Caco-2 (cell line): ENCODE measurements around the gene IL17C. TPM values are rescaled to one million over a fixed set of nuclear protein-coding genes. Genes with fewer than 3 reads are reported as not detected.

Experiments used
- BruUV-seq: library from RNA; stranded (reverse); fragments of 400-500 nt; replicated peaks from 2 replicates; lab custom pipeline; 2021; lab: Mats Ljungman, UMichigan
- CTCF ChIA-PET: fragments of 300-600 bp; sonication (Branson Sonifier 250); formaldehyde crosslinking; loops from one replicate; lab custom pipeline; 2022; ENCODE audit warnings: antibody characterized with exemption; lab: Charles Lee
- POLR2A ChIA-PET: fragments of 300-600 bp; sonication (Branson Sonifier 250); formaldehyde crosslinking; loops from one replicate; lab custom pipeline; 2022; ENCODE audit warnings: antibody characterized with exemption; lab: Charles Lee
- DNase-seq, 2 experiments: peaks; one replicate each; pipeline versions ENCODE4 v3.0.0 to v3.0.0-alpha.2; 2020 to 2022
- H3K27me3 ChIP-seq: replicated peaks from 2 replicates; pipeline ENCODE4 v1.6.0; 2011; ENCODE audit warnings: low read length; ENCODE audit not compliant: control insufficient read depth, insufficient read depth
- H3K36me3 ChIP-seq: 2 replicates; pipeline ENCODE4 v1.5.1; 2011; ENCODE audit warnings: low read length; ENCODE audit not compliant: control insufficient read depth, insufficient read depth
- H3K4me1 ChIP-seq: fragments of 250-450 bp; sonication (Bioruptor Pico); 2 replicates; pipeline ENCODE4 v1.5.1; 2020; ENCODE audit warnings: mild to moderate bottlenecking
- H3K4me3 ChIP-seq: 2 replicates; pipeline ENCODE4 v1.5.1; 2011; ENCODE audit warnings: low read depth, mild to moderate bottlenecking, control low read depth, low read length
- H3K9me3 ChIP-seq: fragments of 250-450 bp; sonication (Bioruptor Pico); 2 replicates; pipeline ENCODE4 v1.5.1; 2020; ENCODE audit warnings: mild to moderate bottlenecking, moderate library complexity
- H3K27ac Mint-ChIP-seq: one replicate; pipeline ENCODE4 v1.8.0; 2022; ENCODE audit warnings: mixed read lengths; ENCODE audit not compliant: unreplicated experiment
- H3K27me3 Mint-ChIP-seq: one replicate; pipeline ENCODE4 v1.8.0; 2022; ENCODE audit warnings: mixed read lengths; ENCODE audit not compliant: insufficient read depth, unreplicated experiment
- H3K36me3 Mint-ChIP-seq: one replicate; pipeline ENCODE4 v1.8.0; 2022; ENCODE audit warnings: mild to moderate bottlenecking, mixed read lengths; ENCODE audit not compliant: insufficient read depth, unreplicated experiment
- H3K4me1 Mint-ChIP-seq: one replicate; pipeline ENCODE4 v1.8.0; 2022; ENCODE audit warnings: low read depth, mixed read lengths; ENCODE audit not compliant: unreplicated experiment
- H3K4me3 Mint-ChIP-seq: one replicate; pipeline ENCODE4 v1.8.0; 2022; ENCODE audit warnings: mild to moderate bottlenecking, moderate library complexity, mixed read lengths; ENCODE audit not compliant: unreplicated experiment
- H3K9me3 Mint-ChIP-seq: one replicate; pipeline ENCODE4 v1.8.0; 2022; ENCODE audit warnings: mixed read lengths; ENCODE audit not compliant: unreplicated experiment
- CTCF ChIP-seq, 2 experiments: fragments of 200-600 bp in 1 of 2; IDR thresholded peaks; 1 replicate in 1 of 2; 2 replicates in 1 of 2; pipeline versions ENCODE4 v1.5.1 to v1.8.0; 2011 to 2022; ENCODE audit warnings: antibody characterized with exemption in 1 of 2, control low read depth in 1 of 2, inconsistent platforms in 1 of 2, low read depth in 1 of 2, low read length in 1 of 2, mild to moderate bottlenecking in 1 of 2, moderate library complexity in 1 of 2; ENCODE audit not compliant: insufficient read depth in 1 of 2, severe bottlenecking in 1 of 2, unreplicated experiment in 1 of 2
- intact Hi-C: fragments of 100-400 bp; cut with micrococcal nuclease; formaldehyde crosslinking; loops from one replicate; pipeline ENCODE4 v1.10.0; 2022; ENCODE audit not compliant: unreplicated experiment
- total RNA-seq: library from RNA; stranded (reverse); gene quantifications from 2 replicates; pipeline ENCODE4 v1.2.3, GENCODE V29; 2022

Gene IL17C
- total RNA-seq, 1 experiment from 2014 or later, result not detected

DNA sequence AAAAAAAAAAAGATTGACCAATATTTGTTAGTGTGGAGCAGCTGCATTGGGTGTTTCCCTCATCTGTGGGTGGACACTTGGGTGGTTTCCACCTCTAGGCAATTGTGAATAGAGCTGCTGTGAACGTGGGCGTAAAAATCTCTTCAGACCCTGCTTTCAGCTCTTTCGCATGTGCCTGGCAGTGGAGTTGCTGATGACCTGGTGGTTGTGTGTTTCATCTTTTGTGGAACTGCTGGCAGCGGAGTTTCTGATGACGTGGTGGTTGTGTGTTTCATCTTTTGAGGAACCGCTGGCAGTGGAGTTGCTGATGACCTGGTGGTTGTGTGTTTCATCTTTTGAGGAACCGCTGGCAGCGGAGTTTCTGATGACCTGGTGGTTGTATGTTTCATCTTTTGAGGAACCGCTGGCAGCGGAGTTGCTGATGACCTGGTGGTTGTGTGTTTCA, 46.8 kb upstream of the IL17C start:
- H3K27me3 Mint-ChIP-seq, result no peaks in the 10 kb centered on the region
- no peak overlapping the region for H3K4me3 Mint-ChIP-seq
- no peaks in the 10 kb centered on the region for H3K4me1 Mint-ChIP-seq
- Histone ChIP-seq H3K36me3 (peaks cover 2% of the 10 kb centered on the region), H3K4me3 (no peak overlapping the region), H3K27me3 (no peaks in the 10 kb centered on the region), H3K9me3 (no peaks in the 10 kb centered on the region), H3K4me1 (no peaks in the 10 kb centered on the region)
- H3K27ac Mint-ChIP-seq, result no peak overlapping the region
- BruUV-seq, result no TSS peak
- DNase-seq, result no peak
- no peaks in the 10 kb centered on the region for H3K9me3 Mint-ChIP-seq
- TF ChIP-seq CTCF (IDR thresholded peaks at IDR 0.05; ENCODE audit: insufficient read depth in 1 of 2, low read depth in 1 of 2, low read length in 1 of 2, severe bottlenecking in 1 of 2, unreplicated experiment in 1 of 2), result no peak
- peaks cover 91% of the 10 kb centered on the region for H3K36me3 Mint-ChIP-seq
- ChIA-PET POLR2A (no interaction called here), CTCF (interaction anchor here (0.7 kb wide), 1 partner anchor 51 kb away, joined by 6 read pairs; no protein-coding TSS in a partner anchor)
- intact Hi-C loops, result no loop called here

DNA sequence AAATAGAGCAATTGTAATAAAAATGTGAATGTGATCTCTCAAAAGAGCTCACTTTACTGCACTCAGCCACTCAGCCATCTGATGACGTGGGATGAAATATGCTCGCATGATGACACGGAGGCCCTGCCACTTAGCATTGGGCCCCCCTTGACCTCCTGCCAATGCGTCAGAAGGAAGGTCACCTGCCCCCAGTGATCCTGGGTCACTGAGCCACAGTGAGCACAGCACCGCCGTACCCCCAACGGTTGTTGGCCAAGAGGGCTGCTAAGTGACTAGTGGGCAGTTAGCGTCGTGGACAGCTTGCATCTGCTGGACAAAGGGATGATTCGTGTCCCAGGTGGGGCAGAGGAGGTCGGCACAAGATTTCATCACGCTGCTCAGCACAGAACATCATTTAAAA, 45.3 kb upstream of the IL17C start:
- BruUV-seq, result no TSS peak
- Histone ChIP-seq H3K4me3 (no peak overlapping the region), H3K36me3 (peaks cover 2% of the 10 kb centered on the region), H3K9me3 (no peaks in the 10 kb centered on the region), H3K4me1 (0 out of 2 replicates have a peak, but pooled peaks cover 6% of the 10 kb centered on the region), H3K27me3 (no peaks in the 10 kb centered on the region)
- ChIA-PET POLR2A (interaction anchor here (0.6 kb wide), 1 partner anchor 18 kb away, joined by 3 read pairs; no protein-coding TSS in a partner anchor), CTCF (interaction anchor here (0.6 to 1.0 kb wide), 2 partner anchors 10 to 145 kb away, joined by 3 read pairs; no protein-coding TSS in a partner anchor)
- H3K27ac Mint-ChIP-seq, result no peak overlapping the region
- no peaks in the 10 kb centered on the region for H3K4me1 Mint-ChIP-seq
- no peak overlapping the region for H3K4me3 Mint-ChIP-seq
- no peak for DNase-seq
- H3K27me3 Mint-ChIP-seq, result no peaks in the 10 kb centered on the region
- H3K9me3 Mint-ChIP-seq, result no peaks in the 10 kb centered on the region
- peaks cover 81% of the 10 kb centered on the region for H3K36me3 Mint-ChIP-seq
- no peak for TF ChIP-seq CTCF (IDR thresholded peaks at IDR 0.05; ENCODE audit: insufficient read depth in 1 of 2, low read depth in 1 of 2, low read length in 1 of 2, severe bottlenecking in 1 of 2, unreplicated experiment in 1 of 2)
- intact Hi-C loops, result no loop called here

DNA sequence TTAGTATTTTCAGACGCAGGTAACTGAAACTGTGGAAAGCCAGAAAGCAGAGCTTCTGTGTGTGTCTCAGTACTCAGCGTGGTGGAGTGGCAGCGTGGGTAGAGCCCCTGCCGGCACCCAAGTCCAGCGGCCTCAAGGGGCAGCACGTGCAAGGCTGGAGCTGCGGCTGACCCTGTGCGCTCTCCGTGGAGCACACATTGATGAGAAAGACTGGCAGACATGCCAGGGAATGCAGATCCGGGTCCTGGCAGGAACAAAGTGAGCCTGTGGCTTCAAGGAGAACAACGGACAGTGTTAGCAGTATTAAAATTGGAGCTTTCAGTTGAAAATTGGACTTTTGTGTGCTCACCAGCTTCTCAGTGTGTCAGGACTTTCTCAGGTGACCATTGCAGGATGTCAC, 44.9 kb upstream of the IL17C start:
- no peaks in the 10 kb centered on the region for H3K27me3 Mint-ChIP-seq
- H3K4me1 Mint-ChIP-seq, result no peaks in the 10 kb centered on the region
- no peak for DNase-seq
- TF ChIP-seq CTCF (IDR thresholded peaks at IDR 0.05; ENCODE audit: insufficient read depth in 1 of 2, low read depth in 1 of 2, low read length in 1 of 2, severe bottlenecking in 1 of 2, unreplicated experiment in 1 of 2), result no peak
- intact Hi-C loops, result no loop called here
- peaks cover 81% of the 10 kb centered on the region for H3K36me3 Mint-ChIP-seq
- H3K4me3 Mint-ChIP-seq, result no peak overlapping the region
- peaks cover 2% of the 10 kb centered on the region for H3K36me3 ChIP-seq
- no peak overlapping the region for H3K4me3 ChIP-seq
- H3K27ac Mint-ChIP-seq, result no peak overlapping the region
- CTCF ChIA-PET, result interaction anchor here (0.6 to 1.0 kb wide), 2 partner anchors 10 to 144 kb away, joined by 3 read pairs; no protein-coding TSS in a partner anchor
- H3K27me3 ChIP-seq, result no peaks in the 10 kb centered on the region
- no TSS peak for BruUV-seq
- H3K9me3 Mint-ChIP-seq, result no peaks in the 10 kb centered on the region
- 0 out of 2 replicates have a peak, but pooled peaks cover 6% of the 10 kb centered on the region for H3K4me1 ChIP-seq
- H3K9me3 ChIP-seq, result no peaks in the 10 kb centered on the region
- POLR2A ChIA-PET, result interaction anchor here (0.6 kb wide), 1 partner anchor 19 kb away, joined by 3 read pairs; no protein-coding TSS in a partner anchor
